Stimulated activated CD8-positive, alpha-beta memory T cell treated with anti-CD3 and anti-CD28 coated beads, Interleukin-2, amount 100 ng/mL, for 48 hours (primary cell): Measurements from ENCODE around the gene HEATR5A.
"Not testable (repeated sequence)": the region's sequence is repeated elsewhere in the genome, so short reads cannot be mapped to it uniquely, and the experiment has no call there.

Source experiments
- DNase-seq, 2 donors: peaks; one replicate each; pipeline ENCODE4 v3.0.0-alpha.2; 2020; ENCODE audit warnings: low read depth in 2 of 2

Gene HEATR5A

GRCh38 chr14:31283578-31284252 is 136.6 kb downstream of the HEATR5A start:
- no peak for DNase-seq

DNA sequence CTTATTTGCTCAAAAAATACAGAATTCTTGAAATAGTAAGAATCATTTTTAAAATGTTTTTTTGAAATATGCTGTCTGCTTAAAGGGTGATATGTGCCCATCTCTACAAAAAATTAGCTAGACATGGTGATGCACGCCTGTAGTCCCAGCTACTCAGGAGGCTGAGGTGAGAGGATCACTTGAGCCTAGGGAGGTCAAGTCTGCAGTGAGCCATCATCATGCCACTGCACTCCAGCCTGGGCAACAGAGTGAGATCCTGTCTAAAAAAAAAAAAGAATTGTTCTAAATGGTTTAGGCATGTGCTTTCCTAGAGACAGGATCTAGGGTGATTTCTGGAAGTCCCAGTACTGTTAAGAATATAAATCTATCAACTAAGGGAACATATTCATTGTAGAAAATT is 137.2 kb downstream of the HEATR5A start:
- DNase-seq: no peak

- no peak for DNase-seq
Observed at GRCh38 chr14:31280871-31281220, 139.5 kb downstream of the HEATR5A start.

DNA sequence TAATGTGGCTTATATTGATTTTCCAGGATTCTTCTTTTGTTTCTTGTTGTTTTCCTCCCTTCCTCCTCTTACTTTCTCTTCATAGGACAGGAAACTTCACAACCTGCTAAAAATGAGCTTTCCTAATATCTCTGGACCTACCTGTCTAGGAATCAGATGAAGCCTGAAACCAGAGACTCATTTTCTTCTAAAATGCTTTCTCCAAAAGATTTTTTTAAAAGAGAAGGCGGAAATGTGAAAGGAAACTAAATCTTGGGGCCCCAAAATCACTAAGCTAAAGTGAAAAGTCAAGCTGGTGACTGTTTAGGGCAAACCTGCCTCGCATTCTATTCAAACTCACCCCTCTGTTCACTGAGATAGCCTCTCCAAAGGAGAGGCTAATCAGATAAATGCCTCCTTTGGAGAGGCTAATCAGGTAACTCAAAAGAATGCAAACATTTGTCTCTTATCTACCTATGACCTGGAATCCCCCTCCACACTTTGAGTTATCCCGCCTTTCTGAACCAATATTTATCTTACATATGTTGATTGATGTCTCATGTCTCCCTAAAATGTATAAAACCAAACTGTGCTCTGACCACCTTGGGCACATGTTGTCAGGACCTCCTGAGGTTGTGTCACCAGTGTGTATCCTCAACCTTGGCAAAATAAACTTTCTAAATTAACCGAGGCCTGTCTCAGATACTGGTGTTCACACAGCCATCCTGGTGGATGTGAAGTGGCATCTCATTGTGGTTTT is 140.0 kb downstream of the HEATR5A start:
- no peak for DNase-seq

DNA sequence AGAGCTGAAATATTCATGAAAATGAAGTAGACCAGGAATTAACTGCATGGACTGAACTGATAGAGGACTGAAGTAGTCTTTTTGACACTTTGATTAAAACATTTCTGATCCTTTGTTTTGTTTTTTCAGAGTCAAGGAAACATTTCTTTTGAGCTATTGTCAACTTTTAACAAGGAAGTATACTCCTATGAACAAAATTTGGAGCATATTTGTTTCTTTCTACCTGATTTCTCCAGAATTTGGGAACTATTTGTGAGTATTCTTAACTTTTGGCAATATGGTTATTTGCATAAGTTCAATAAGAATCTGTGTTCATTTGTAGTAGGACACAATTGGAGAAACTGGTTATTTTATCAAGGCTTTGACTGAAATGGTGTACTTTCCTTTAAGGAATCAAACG is 141.5 kb downstream of the HEATR5A start:
- no peak for DNase-seq

GRCh38 chr14:31277085-31277484 is 143.3 kb downstream of the HEATR5A start:
- DNase-seq: no peak

DNA sequence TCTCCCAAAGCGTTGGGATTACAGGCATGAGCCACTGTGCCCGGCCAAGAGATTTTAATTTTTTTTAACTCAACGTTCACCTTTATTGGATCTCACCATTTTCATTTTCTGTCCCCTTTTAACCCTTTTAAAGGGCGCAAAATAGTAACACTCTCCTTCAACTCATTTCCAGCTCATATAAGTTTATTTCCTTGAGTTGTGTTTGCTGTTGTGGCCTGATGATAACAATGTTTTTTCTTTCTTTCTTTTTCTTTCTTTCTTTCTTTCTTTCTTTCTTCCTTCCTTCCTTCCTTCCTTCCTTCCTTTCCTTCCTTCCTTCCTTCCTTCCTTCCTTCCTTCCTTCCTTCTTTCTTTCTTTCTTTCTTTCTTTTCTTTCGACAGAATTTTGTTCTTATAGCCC is 143.9 kb downstream of the HEATR5A start:
- DNase-seq: not testable (repeated sequence)

GRCh38 chr14:31275731-31276130 is 144.6 kb downstream of the HEATR5A start:
- no peak for DNase-seq

DNA sequence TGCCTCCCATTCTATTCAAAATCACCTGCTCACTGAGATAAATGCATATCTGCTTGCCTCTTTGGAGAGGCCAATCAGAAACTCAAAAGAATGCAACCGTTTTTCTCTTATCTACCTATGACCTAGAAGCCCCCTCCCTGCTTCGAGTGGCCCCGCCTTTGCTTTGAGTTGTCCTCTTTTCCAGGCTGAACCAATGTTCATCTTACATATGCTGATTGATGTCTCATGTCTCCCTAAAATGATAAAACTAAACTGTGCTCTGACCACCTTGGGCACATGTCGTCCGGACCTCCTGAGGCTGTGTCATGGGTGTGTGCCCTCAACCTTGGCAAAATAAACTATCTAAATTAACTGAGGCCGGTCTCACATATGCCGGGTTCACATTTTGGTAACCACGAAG is 148.7 kb downstream of the HEATR5A start:
- no peak for DNase-seq

- peak in 1 of 2 donors; percentile 24 for DNase-seq
Observed at GRCh38 chr14:31270196-31270772, 150.1 kb downstream of the HEATR5A start.

DNA sequence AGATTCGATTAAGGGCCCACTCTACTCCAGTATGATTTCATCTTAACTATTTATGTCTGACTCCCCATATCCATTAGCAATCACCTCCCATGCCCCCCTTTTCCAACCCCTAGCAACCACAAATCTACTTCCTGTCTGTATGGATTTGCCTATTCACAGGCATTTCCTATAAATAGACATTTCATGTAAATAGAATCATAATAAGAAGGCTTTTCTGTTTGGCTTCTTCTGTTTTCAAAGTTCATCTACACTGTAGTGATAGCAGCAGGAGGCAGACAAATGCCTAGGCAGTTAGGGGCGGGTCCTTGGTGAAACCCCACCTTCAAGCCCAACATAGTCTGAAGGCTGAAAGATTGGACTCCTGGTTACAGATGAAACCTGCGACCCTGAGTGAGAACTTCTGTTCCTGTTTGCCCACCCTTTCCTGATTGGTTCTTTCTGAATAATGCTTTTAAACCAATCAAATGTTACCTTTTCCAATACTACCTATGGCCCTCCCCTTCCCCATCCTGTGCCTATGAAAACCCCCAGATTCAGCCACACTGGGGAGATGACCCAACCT is 150.6 kb downstream of the HEATR5A start:
- DNase-seq: no peak

- DNase-seq: no peak
Observed at GRCh38 chr14:31268216-31268615, 152.1 kb downstream of the HEATR5A start.

DNA sequence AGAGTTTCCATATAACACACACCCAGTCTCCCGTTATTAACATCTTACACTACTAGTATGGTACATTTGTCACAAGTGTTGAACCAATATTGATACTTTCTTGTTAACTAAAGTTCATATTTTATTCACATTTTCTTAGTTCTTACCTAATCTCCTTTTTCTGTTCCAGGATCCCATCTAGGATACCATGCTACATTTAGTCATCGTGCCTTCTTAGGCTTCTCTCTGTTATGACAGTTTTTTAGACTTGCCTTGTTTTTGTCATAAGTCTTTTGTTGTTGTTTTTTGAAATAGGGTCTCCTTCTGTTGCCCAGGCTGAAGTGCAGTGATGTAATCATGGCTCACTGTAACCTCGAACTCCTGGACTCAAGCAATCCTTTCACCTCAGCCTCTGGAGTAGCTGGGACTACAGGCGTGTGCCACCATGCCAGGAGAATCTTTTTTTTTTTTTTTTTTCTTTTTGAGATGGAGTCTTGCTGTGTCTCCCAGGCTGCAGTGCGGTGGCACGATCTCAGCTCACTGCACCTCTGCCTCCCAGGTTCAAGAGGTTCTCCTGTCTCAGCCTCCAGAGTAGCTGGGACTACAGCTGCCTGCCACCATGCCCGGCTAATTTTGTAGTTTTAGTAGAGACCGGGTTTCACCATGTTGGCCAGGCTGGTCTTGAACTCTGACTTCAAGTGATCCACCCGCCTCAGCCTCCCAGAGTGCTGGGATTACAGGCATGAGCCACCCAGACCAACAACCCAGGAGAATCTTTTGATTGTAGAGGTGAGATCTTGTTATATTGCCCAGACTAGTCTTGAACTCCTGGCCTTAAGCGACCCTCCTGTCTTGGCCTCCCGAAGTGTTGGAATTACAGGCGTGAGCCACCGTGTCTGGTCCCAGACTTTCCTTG is 153.7 kb downstream of the HEATR5A start:
- DNase-seq: no peak

DNA sequence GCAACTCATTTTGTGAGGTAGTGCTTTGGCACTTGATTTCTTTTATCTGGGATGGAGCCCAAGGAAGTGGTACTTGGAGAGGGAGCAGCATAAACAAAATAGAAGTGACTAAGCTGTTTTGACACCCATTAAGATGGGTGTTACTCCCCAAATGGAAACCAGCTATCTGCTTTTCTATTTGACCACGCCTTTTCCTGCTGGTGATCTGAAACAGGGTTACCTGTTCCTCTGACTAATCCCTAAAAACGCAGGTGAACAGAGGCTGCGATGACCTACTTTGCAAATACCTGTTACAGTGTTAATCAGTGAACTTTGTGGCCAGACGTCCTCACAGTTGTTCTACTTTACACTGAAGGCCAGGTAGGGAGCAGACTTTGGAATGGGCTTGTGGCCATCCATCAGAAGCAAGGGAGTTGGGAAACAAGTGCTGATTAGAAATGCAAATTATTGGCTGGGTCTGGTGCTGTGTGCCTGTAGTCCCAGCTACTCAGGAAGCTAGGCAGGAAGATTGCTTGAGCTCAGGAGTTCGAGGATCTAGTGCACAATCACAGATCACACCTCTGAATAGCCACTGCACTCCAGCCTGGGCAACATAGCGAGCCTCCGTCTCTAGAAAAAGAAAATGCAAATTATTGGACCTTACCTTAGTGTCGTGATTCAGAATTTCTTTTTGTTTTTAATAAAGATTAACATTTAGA is 154.5 kb downstream of the HEATR5A start:
- DNase-seq: no peak

GRCh38 chr14:31263485-31264133 is 156.7 kb downstream of the HEATR5A start:
- no peak for DNase-seq

DNA sequence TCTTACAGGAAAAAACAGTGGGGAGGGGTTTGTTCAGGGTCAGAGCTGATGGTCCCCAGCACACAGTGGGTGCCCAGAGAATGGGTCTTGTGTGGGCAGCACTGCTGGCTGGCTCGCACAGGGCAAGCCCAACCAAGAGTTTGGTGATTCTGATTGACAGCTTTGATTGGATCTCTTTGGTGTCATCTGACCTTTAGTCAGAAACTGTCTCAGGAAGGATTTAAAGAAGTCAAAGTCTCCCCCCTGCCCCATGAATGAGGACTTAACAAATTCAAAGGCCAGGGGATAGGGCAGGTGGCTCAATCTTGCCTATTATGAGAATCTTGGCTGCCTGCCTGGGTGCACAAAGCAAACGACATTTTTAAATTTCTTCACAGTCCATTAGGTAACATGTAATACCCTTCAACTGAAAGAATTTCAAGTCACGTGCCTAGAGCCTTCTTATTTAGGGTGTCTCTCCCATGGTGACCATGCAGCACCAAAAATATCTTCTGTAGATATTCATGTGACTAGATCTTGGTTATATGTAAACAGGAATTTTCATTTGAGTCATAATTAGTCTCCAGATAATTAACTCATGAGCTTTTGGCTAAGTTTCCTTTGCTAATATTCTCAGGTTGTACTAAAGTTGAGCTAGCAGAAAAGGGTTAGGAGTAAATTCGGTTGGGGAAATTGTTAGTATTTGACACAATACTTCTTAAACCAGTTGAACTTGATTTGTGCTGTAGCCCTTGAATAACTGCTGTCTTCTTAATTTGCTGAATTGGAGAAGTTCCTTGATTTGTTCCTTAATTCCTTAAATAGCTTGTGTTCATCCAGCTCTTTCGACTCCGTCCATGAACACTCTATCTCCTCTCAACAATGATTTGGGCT is 158.3 kb downstream of the HEATR5A start:
- DNase-seq: no peak

DNA sequence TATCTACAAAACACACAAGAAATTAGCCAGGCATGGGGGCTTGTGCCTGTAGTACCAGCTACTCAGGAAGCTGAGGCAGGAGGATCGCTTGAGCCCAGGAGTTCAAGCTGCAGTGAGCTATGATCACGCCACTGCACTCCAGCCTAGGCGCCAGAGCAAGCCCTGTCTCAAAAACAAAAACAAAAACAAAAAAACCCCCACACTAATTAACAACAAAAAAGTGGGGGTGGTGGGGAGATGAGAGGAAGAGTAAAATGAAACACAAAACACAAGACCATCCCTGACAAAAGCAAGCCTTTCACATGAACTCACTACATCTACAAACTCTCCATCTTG is 158.9 kb downstream of the HEATR5A start:
- DNase-seq: no peak

DNA sequence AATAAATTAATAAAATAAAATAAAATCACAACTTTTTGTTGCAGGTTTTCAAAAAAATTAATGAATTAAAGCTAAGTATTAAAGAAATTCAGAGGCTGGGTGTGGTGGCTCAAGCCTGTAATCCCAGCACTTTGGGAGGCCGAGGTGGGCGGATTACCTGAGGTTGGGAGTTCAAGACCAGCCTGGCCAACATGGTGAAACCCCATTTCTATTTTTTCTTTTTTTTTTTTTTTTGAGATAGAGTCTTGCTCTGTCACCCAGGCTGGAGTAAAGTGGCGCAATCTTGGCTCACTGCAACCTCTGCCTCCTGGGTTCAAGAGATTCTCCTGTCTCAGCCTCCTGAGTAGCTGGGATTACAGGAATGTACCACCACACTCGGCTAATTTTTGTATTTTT is 161.3 kb downstream of the HEATR5A start:
- DNase-seq: not testable (repeated sequence)

DNA sequence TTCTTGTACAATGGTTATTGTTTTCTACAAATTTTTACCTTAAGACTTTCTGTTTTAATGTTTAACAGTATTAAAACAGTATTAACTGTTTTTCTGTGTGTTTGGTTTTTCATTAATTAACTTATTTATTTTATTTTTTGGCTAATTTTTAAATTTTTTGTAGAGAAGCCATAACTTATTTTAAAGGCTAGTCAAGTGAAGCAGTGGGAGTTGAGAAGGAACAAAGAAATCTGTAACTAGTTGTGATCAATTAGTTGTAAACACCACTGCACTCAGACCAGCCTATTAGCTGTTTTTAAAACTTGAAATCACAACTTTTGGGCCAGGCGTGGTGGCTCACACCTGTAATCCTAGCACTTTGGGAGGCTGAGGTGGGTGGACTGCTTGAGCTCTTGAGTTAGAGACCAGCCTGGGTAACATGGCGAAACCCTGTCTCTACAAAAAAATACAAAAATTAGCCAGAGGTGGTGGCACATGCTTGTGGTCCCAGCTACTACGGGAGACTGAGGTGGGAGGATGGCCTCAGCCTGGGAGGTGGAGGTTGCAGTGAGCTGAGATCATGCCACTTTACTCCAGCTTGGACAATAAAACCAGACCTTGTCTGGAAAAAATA is 161.8 kb downstream of the HEATR5A start:
- no peak for DNase-seq
